Activated T-cell treated with anti-CD3 and anti-CD28 coated beads, Interleukin-2, amount 50 U/mL, for 1 hour (primary cell): ENCODE measurements around the gene TOB2.
"Not testable (repeated sequence)": the region's sequence is repeated elsewhere in the genome, so short reads cannot be mapped to it uniquely, and the experiment has no call there.

Experiments used
- DNase-seq: peaks from one replicate; pipeline ENCODE4 v3.0.0-alpha.2; 2020

Gene TOB2

DNA sequence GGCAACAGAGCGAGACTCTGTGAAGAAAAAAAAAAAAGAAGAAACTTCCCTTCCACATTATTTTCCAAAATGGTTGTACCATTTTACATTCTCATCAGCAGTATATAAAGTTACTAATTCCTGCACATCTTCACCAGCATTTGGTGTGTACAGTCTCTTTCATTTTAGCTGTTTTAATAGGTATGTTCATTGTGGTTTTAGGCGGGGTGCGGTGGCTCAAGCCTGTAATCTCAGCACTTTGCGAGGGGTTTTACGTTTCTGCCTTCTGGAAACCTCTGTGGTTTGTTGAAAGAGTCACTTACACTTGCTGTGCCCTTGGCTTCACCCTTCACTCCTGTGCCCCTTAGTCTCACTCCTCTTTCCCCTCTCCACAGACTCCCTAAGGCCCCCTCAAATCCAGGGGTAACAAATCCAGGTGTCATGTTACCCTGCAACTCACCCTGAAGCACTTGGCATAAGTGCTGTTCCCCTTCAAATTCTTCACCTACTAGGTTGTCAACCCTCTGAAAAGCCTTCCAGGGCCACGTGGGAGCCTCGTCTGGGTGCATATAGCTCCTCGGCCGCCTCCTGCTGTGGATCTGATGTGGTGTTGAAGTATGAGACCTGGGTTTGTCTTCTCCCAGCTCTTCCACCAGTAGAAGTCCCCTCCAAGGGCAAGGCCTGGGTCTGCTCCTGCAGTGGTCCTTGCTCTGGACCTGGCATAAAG is 20.8 kb downstream of the TOB2 start:
- DNase-seq, result no peak

GRCh38 chr22:41418717-41419116 is 27.9 kb downstream of the TOB2 start:
- no peak for DNase-seq

DNA sequence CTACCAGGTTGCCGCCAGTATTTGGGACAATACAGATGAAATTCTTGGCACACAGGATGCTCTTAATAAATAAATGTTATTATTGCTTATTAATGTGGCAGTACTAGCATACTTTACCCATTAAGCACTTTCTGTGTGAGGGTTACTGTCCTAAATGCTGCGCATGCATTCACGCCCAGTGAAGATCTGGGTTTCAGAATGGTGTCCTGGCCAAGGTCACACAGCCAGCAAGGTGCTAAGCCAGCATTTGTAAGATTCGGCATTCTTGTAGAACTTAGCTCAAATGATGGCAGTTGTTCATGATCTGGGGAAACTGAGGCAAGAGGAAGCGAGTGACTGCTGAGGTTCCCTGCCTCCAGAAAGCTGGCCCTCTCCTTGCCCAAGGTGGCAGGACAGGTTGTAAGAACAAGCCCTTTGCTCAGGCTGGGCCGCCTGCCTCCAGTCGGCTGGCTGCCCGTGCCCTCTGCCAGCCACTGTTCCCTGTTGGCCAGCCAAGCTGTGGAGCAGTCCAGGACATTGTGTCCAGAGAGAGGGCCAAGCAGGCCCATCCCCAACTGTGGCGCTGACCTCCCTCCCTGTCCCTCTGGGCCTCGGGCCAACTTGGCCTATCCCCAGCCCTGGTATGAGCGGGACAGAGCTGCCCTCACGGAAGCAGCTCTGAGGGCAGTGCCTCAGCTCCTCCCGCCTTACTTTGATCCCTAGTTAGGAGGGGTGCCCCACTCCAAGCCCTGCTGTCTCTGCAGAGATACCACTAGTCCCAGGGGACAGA is 28.8 kb downstream of the TOB2 start:
- no peak for DNase-seq

DNA sequence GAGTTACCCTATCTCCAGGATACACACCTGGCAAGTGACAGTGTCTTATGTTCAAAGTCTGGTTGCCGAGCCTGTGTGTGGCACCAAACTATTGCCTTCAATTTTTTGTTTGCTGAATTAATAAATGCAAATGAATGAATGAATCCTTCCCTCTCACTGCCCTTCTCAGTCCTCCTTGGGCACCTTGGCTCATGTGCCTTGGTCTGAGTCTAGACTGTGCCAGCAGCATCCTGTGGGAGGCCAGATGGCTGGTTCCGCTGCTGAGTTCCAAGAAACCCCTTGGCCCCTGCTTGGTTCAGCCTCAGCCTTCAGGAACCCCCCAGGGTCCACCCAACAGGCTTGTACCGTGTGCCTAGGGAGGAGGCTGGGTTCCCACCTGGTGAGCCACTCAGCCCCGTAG is 31.0 kb downstream of the TOB2 start:
- DNase-seq, result no peak

DNA sequence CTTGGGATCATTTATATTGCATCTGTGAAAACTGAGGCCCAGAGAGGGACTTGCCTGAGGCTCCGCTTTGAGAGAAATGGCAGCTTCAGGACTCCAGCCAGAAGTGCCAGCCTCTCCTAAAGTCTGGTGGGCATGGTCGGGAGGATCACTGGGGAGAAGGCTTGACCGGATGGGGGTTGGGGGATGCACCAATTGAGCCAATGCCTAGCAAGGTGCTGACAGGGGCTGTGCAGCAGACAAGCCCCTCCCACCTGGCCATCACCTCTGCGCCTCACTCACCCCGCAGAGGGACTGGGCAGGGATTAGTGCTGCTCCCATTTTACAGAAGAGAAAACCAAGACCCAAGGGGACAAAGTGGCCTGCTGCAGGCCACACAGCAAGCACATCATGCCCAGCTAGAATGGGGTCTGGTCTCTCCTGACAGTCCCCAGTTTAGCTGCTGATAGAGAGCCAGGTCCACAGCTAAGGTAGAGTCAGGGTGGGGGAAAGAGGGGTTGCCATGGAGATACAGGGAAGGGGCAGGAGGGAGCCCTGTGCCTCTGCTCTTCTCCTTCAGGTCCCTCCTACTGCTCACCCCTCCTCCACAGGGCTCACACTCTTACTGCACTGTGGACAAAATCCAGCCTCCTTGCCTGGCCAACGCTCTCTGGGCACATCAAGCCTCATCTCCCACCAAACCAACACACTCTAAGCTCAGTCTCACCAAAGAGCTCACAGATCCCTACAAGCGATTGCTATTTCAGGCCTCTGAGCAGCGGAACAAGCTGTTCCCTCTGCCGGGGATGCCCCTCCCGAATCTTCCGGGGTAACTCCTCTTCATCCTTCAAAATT is 35.4 kb downstream of the TOB2 start:
- no peak for DNase-seq

DNA sequence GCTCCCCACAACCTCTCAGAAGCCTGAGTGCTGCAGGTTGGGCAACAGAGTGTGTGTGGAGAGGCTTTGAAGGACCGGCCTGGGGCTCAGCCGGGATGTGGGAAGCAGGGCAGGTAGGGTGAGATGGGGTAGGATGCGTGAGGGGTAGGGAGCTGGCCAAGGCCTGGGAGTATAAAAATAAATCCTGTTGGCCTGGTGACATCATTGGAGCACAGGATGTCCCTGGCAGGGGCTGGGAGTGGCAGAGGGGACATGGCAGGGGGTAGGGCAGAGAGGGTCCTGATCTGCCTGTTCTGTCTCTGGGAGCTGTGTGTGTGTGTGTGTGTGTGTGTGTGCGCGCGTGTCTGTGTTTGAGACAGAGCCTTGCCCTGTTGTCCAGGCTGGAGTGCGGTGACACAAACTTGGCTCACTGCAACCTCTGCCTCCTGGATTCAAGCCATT is 36.3 kb downstream of the TOB2 start:
- DNase-seq, result no peak

DNA sequence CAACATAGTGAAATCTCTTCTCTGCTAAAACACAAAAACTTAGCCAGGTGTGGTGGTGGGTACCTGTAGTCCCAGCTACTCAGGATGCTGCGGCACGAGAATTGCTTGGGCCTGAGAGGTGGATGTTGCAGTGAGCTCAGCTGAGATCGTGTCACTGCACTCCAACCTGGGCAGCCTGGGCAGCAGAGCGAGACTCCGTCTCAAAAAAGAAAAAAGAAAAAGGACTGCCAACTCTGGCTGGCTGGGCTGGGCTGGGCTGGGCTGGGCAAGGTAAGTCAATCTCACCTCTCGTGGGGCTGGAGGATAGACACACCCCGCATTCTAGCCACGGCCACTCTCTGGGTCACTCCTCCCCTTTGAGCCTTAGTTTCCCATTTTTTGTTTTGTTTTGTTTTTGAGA is 37.9 kb downstream of the TOB2 start:
- DNase-seq, result no peak

- no peak for DNase-seq
These were observed 39.2 kb downstream of the TOB2 start for GRCh38 chr22:41407433-41407832.

- DNase-seq, result no peak
These were observed 40.2 kb downstream of the TOB2 start for GRCh38 chr22:41406410-41406809.

DNA sequence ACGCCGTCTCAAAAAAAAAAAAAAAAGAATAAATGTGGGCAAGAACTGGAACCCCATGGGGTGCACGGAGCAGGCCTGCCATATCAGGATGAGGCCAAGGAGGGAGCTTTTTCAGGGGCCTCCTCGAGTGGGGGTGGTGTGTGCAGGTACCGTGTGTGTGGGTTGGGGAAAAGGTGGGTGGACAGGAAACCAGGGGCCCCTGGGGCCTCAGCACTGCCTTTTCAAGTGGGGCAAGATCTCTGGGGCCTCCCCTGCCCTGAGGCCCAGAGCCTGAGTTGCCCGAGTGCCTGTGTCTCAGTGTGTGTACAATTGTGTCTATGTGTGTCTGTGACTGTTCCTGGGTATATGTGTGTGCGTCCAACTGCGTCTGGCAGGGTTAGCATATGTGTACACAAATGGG is 41.0 kb downstream of the TOB2 start:
- no peak for DNase-seq

GRCh38 chr22:41403532-41404318 is 42.9 kb downstream of the TOB2 start:
- peak; percentile 79 for DNase-seq

GRCh38 chr22:41402851-41403250 is 43.8 kb downstream of the TOB2 start:
- DNase-seq, result not testable (repeated sequence)

- no peak for DNase-seq
These were observed 44.6 kb downstream of the TOB2 start for GRCh38 chr22:41401781-41402648.

DNA sequence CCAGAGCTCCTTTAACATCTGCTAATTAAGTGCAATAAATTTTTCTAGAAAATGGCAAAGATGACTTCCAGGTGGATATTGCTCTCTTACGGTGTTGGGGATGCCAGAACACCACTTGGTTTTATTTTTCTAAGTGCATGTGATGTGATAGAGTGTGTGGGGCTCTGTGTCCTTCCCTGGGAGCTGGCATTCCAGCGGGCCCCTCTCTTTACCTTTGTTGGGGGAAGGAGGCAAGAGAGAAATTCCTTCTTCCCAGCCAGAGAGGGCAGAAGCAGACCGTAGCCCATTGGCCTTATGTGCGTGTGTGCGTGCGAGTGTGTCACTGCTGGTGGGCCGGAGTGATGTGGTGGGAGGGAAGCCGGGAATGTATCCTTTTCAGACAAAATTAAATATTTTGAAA is 47.7 kb downstream of the TOB2 start:
- no peak for DNase-seq

- no peak for DNase-seq
These were observed 49.3 kb downstream of the TOB2 start for GRCh38 chr22:41397143-41397811.

DNA sequence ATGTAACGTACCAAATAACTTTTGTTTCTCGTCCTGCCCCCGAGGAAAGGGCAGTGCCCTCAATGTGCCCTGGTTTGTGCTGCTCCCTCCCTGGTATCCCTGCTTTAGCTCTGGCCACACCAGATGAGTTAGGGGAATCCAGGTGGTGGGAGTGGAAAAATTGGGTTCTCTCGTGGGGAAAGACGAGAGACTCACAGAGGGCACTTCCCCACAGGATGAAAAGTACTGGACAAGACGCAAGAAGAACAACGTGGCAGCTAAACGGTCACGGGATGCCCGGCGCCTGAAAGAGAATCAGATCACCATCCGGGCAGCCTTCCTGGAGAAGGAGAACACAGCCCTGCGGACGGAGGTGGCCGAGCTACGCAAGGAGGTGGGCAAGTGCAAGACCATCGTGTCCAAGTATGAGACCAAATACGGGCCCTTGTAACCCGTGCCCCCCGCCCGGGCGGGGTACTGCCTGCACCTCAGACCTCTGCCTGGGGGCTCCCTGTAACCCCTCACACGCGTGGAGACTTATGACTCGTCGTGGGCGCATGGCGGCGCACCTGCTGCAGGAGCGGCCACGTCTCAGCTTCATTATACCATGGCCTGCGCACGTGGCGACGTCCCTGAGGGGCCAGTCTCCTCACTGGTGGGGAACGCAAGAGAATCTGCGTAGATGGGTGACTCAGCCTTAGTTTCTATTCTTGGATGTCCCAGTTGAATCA is 50.9 kb downstream of the TOB2 start:
- no peak for DNase-seq

DNA sequence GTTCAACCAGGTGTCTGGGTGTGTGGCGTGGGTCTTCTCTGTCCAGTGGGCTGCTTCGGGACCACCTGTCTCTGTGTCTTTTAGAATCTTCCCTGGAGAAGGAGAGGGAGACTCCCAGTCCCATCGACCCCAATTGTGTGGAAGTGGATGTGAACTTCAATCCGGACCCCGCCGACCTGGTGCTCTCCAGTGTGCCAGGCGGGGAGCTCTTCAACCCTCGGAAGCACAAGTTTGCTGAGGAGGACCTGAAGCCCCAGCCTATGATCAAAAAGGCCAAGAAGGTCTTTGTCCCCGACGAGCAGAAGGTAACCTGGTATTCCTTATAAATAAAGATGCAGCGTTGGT is 52.6 kb downstream of the TOB2 start:
- no peak for DNase-seq

DNA sequence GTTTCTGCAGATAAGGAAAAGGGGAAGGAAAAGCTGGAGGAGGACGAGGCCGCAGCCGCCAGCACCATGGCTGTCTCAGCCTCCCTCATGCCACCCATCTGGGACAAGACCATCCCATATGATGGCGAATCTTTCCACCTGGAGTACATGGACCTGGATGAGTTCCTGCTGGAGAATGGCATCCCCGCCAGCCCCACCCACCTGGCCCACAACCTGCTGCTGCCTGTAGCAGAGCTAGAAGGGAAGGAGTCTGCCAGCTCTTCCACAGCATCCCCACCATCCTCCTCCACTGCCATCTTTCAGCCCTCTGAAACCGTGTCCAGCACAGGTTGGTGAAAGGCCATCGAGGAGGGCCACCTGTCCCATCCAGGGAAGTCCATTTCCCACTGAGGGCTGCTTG is 59.3 kb downstream of the TOB2 start:
- DNase-seq, result no peak

DNA sequence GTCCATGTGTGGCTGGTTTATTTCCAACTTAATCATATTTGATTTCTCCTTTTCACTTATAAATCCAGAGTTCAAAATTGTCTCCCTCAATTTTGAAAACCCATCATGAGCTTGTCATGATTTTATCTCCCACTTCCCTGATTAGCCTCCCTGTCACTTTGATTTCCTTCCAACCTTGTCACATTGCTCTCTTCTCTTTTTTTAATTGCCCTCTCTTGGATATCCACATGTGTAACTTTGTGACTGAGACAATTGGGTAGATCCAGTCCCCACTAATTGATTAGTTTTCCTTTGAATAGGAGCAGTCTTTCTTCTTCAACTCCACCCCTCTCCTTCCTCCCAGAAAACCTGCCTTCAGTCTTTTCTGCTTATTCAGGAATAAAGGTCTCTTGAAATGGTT is 62.5 kb downstream of the TOB2 start:
- no peak for DNase-seq
